ENCODE measurements around the gene ZNF829.

Gene ZNF829

DNA sequence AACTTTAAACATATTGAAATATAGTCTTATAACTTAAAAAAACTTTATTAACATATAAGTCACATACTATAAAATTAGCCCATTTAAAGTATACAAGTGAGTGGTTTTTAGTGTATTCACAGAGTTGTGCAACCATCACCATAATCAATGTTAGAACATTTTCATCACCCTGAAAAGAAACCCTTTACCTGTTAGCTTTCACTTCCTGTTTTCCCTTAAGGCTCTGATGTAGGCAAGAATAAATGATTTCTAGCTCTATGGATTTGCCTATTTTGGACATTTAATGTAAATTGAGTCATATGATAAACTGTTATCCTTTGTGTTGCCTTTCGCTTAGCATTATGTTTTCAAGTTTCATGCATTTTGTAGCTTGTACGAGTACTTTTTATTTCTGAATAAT is 15.6 kb upstream of the ZNF829 start:
- H3K36me3 Mint-ChIP-seq (ENCODE audit: low read depth), result peaks cover 88% of the 10 kb centered on the region
- TF ChIP-seq, protein P1, sequence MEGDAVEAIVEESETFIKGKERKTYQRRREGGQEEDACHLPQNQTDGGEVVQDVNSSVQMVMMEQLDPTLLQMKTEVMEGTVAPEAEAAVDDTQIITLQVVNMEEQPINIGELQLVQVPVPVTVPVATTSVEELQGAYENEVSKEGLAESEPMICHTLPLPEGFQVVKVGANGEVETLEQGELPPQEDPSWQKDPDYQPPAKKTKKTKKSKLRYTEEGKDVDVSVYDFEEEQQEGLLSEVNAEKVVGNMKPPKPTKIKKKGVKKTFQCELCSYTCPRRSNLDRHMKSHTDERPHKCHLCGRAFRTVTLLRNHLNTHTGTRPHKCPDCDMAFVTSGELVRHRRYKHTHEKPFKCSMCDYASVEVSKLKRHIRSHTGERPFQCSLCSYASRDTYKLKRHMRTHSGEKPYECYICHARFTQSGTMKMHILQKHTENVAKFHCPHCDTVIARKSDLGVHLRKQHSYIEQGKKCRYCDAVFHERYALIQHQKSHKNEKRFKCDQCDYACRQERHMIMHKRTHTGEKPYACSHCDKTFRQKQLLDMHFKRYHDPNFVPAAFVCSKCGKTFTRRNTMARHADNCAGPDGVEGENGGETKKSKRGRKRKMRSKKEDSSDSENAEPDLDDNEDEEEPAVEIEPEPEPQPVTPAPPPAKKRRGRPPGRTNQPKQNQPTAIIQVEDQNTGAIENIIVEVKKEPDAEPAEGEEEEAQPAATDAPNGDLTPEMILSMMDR (IDR thresholded peaks at IDR 0.05; ENCODE audit: unreplicated experiment in 3 of 3), result no peak
- H3K4me1 Mint-ChIP-seq, result no peaks in the 10 kb centered on the region
- H3K27ac Mint-ChIP-seq, result no peak overlapping the region
- no peaks in the 10 kb centered on the region for H3K27me3 Mint-ChIP-seq (ENCODE audit: low read depth)
- H3K9me3 Mint-ChIP-seq, result peaks cover 56% of the 10 kb centered on the region
- H3K4me3 Mint-ChIP-seq, result no peak overlapping the region

DNA sequence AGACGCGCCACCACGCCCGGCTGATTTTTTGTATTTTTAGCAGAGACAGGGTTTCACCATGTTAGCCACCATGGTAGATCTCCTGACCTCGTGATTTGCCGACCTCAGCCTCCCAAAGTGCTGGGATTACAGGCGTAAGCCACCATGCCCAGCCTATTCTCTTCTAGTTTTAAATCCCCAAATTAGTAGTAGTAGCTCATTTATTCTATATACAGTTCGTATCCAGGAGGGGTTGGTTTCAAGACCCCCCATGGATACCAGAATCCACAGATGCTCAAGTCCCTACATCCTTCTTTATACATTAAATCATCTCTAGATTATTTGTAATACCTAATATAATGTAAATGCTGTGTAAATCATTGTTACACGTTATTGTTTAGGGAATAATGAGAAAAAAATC is 2.0 kb upstream of the ZNF829 start:
- peaks cover 13% of the 10 kb centered on the region for H3K4me1 Mint-ChIP-seq
- peaks cover 59% of the 10 kb centered on the region for H3K9me3 Mint-ChIP-seq
- H3K36me3 Mint-ChIP-seq (ENCODE audit: low read depth), result peaks cover 93% of the 10 kb centered on the region
- TF ChIP-seq, protein P1 (IDR thresholded peaks at IDR 0.05; ENCODE audit: unreplicated experiment in 3 of 3), result no peak
- H3K27ac Mint-ChIP-seq, result no peak overlapping the region
- H3K27me3 Mint-ChIP-seq (ENCODE audit: low read depth), result no peaks in the 10 kb centered on the region
- peak overlapping the region; percentile 78 to 96 (median 92) for H3K4me3 Mint-ChIP-seq

DNA sequence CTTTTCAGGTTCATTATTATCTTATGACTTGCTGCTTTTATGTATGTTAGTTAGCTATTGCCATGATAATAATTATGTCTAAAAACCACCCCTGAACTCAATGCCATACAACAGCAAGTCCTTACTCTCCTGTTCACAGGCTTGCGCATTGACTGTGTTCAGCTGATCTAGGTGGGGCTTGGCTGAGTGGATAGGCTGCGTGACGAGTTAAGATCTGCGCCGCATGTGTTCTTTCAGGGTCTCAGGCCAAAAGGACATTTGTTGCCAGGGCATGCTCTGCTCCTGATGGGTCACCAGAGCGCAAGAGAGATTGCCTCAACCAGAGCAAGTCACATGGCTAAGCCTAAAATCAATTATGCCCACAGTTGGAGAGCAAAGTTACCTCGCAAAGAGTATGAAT is 900 bp upstream of the ZNF829 start:
- H3K27ac Mint-ChIP-seq, result peak overlapping the region; percentile 88 to 93 (median 92)
- H3K4me1 Mint-ChIP-seq, result peaks cover 13% of the 10 kb centered on the region
- H3K36me3 Mint-ChIP-seq (ENCODE audit: low read depth), result peaks cover 93% of the 10 kb centered on the region
- no peaks in the 10 kb centered on the region for H3K27me3 Mint-ChIP-seq (ENCODE audit: low read depth)
- H3K9me3 Mint-ChIP-seq, result peaks cover 58% of the 10 kb centered on the region
- H3K4me3 Mint-ChIP-seq, result peak overlapping the region; percentile 92 to 96 (median 95)
- TF ChIP-seq, protein P1 (IDR thresholded peaks at IDR 0.05; ENCODE audit: unreplicated experiment in 3 of 3), result no peak

DNA sequence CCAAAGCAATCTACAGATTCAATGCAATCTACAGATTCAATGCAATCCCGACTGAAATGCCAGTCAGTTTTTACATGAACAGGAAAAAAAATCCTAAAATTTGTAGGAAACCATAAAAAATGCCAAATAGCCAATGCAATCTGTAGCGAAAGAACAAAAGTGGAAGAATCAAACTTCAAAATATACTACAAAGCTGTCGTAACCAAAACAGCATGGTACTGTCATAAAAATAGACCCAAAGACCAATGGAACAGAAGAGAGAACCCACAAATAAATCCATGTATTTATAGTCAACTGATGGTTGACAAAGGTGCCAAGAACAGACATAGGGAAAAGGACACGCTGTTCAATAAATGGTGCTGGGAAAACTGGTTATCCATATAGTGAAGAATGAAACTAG is 17.7 kb downstream of the ZNF829 start:
- no peak overlapping the region for H3K27ac Mint-ChIP-seq
- H3K4me3 Mint-ChIP-seq, result no peak overlapping the region
- peaks cover 95% of the 10 kb centered on the region for H3K36me3 Mint-ChIP-seq (ENCODE audit: low read depth)
- TF ChIP-seq, protein P1 (IDR thresholded peaks at IDR 0.05; ENCODE audit: unreplicated experiment in 3 of 3), result no peak
- H3K27me3 Mint-ChIP-seq (ENCODE audit: low read depth), result no peaks in the 10 kb centered on the region
- no peaks in the 10 kb centered on the region for H3K4me1 Mint-ChIP-seq
- H3K9me3 Mint-ChIP-seq, result peaks cover 78% of the 10 kb centered on the region

DNA sequence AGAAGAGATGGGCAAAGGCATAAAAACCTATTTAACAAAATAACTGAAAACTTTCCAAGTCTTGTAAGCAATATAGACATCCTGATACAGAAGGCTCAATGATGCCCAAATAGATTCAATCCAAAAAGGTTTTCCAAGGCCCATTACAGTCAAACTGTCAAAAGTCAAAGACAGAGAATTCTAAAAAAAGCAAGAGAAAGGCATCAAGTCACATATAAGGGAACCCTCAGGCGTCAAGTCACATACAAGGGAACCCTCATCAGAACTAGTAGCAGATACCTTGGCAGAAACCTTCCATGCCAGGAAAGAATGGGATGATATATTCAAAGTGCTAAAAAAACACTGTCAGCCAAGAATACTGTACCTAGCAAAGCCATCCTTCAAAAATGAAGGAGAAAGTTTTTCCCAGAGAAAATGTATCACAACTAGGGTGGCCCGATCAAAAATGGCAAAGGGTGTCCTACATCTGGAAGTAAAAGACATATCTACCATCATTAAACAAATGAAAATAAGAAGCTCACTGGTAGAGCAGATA is 21.2 kb downstream of the ZNF829 start:
- Mint-ChIP-seq H3K9me3 (peaks cover 86% of the 10 kb centered on the region), H3K36me3 (ENCODE audit: low read depth) (peaks cover 97% of the 10 kb centered on the region), H3K27me3 (ENCODE audit: low read depth) (no peaks in the 10 kb centered on the region), H3K27ac (no peak overlapping the region), H3K4me3 (no peak overlapping the region), H3K4me1 (no peaks in the 10 kb centered on the region)
- TF ChIP-seq, protein P1 (IDR thresholded peaks at IDR 0.05; ENCODE audit: unreplicated experiment in 3 of 3), result no peak

DNA sequence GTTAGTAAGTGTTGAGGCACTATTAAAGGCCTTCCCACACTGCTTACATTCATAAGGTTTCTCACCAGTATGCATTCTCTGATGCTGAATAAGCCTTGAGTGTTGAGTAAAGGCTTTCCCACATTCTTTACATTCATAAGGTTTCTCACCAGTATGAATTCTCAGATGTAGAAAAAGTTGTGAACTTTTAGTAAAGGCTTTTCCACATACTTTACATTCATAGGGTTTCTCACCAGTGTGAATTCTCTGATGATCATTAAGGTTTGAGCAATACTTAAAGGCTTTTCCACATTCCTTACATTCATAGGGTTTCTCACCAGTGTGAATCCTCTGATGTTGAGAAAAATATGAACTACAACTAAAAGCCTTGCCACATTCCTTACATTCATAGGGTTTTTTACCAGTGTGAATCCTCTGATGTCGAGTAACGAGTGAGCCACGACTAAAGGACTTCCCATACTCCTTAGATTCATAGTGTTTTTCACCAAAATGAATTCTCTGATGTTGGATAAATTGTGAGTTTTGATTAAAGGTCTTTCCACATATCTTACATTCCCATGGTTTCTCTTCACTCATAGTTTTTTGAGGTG is 24.2 kb downstream of the ZNF829 start:
- Mint-ChIP-seq H3K4me3 (no peak overlapping the region), H3K36me3 (ENCODE audit: low read depth) (peaks cover 98% of the 10 kb centered on the region), H3K27me3 (ENCODE audit: low read depth) (no peaks in the 10 kb centered on the region), H3K9me3 (peaks cover 86% of the 10 kb centered on the region), H3K4me1 (no peaks in the 10 kb centered on the region), H3K27ac (no peak overlapping the region)
- TF ChIP-seq, protein P1 (IDR thresholded peaks at IDR 0.05; ENCODE audit: unreplicated experiment in 3 of 3), result no peak

All from nephron (organoid).